Endothelial cell of umbilical vein (primary cell): ENCODE results near the gene ESPNL. TPM values are rescaled to one million over a fixed set of nuclear protein-coding genes. Genes with fewer than 3 reads are reported as not detected.
A peak's percentile ranks its signal among the peaks of the same experiment; 100 is the strongest.

Experiments used
- BruUV-seq: library from RNA; stranded (reverse); fragments of 400-500 nt; replicated peaks from 2 replicates; lab custom pipeline; 2021; lab: Mats Ljungman, UMichigan
- CTCF ChIA-PET: fragments of 300-600, 350-600 bp; sonication (Branson Sonifier 250); formaldehyde crosslinking; loops from one replicate; lab custom pipeline; 2021; ENCODE audit warnings: antibody characterized with exemption, inconsistent platforms; lab: Charles Lee
- POLR2A ChIA-PET: fragments of 300-600, 350-600 bp; sonication (Branson Sonifier 250); formaldehyde crosslinking; loops from one replicate; lab custom pipeline; 2021; ENCODE audit warnings: antibody characterized with exemption, inconsistent platforms; lab: Charles Lee
- DNase-seq: peaks from one replicate; pipeline ENCODE4 v3.0.0-alpha.2; 2011; ENCODE audit warnings: low read depth, low spot score
- FAIRE-seq: peaks from 2 replicates; lab custom pipeline; 2011; peaks lifted over from hg19 to GRCh38; lab: Jason Lieb, UNC
- H2AFZ ChIP-seq: 2 replicates; pipeline ENCODE4 v1.6.0; 2012; ENCODE audit warnings: low read depth, low read length, control low read depth, inconsistent platforms
- H3K27ac ChIP-seq: 2 replicates; pipeline ENCODE4 v1.5.1; 2011; ENCODE audit warnings: low read depth, mild to moderate bottlenecking, control low read depth, low read length, moderate library complexity; ENCODE audit not compliant: insufficient read depth
- H3K27me3 ChIP-seq, 2 experiments: 2 replicates each; pipeline versions ENCODE4 v1.6.0 to v1.6.1; 2011; ENCODE audit warnings: low read length in 2 of 2, mixed read lengths in 1 of 2; ENCODE audit not compliant: control insufficient read depth in 2 of 2, insufficient read depth in 2 of 2
- H3K36me3 ChIP-seq, 2 experiments: 2 replicates in 1 of 2; 3 replicates in 1 of 2; pipeline ENCODE4 v1.5.1; 2011; ENCODE audit warnings: low read length in 2 of 2, mild to moderate bottlenecking in 1 of 2, moderate library complexity in 1 of 2; ENCODE audit not compliant: control insufficient read depth in 2 of 2, insufficient read depth in 2 of 2; ENCODE audit errors: extremely low read depth in 1 of 2
- H3K4me1 ChIP-seq: 3 replicates; pipeline ENCODE4 v1.5.1; 2011; ENCODE audit warnings: mild to moderate bottlenecking, low read length; ENCODE audit not compliant: control insufficient read depth, insufficient read depth; ENCODE audit errors: extremely low read depth
- H3K4me2 ChIP-seq: 2 replicates; pipeline ENCODE4 v1.6.1; 2011; ENCODE audit warnings: low read length, control low read depth, mixed read lengths; ENCODE audit not compliant: insufficient read depth
- H3K4me3 ChIP-seq, 3 experiments: fragments of 200-600 bp in 1 of 3; sonication (generic), shearing (Covaris generic) in 1 of 3; replicated peaks in 1 of 3; 2 replicates each; pipeline ENCODE4 v1.5.1; 2011 to 2016; ENCODE audit warnings: control low read depth in 3 of 3, low read length in 3 of 3, mild to moderate bottlenecking in 2 of 3, inconsistent platforms in 1 of 3, low read depth in 1 of 3, moderate library complexity in 1 of 3; ENCODE audit not compliant: insufficient read depth in 1 of 3
- H3K79me2 ChIP-seq: 2 replicates; pipeline ENCODE4 v1.6.0; 2012; ENCODE audit warnings: low read length, inconsistent platforms; ENCODE audit not compliant: control insufficient read depth, insufficient read depth
- H3K9ac ChIP-seq: replicated peaks from 2 replicates; pipeline ENCODE3; 2011; ENCODE audit warnings: low read length, control low read depth; ENCODE audit not compliant: insufficient read depth; ENCODE audit errors: extremely low read depth
- H3K9me1 ChIP-seq: replicated peaks from 3 replicates; pipeline ENCODE4 v1.6.0; 2011; ENCODE audit warnings: mild to moderate bottlenecking, low read length; ENCODE audit not compliant: control insufficient read depth, insufficient read depth; ENCODE audit errors: extremely low read depth
- H3K9me3 ChIP-seq: replicated peaks from 2 replicates; pipeline ENCODE4 v1.5.1; 2012; ENCODE audit warnings: low read length, inconsistent platforms; ENCODE audit not compliant: control insufficient read depth, insufficient read depth
- H4K20me1 ChIP-seq: replicated peaks from 2 replicates; pipeline ENCODE3; 2011; ENCODE audit warnings: mild to moderate bottlenecking, low read length; ENCODE audit not compliant: control insufficient read depth, insufficient read depth; ENCODE audit errors: extremely low read depth
- EZH2 ChIP-seq: IDR thresholded peaks from 2 replicates; pipeline ENCODE4 v1.6.1; 2012; ENCODE audit warnings: borderline replicate concordance, low read depth, mild to moderate bottlenecking, moderate library complexity, low read length, inconsistent platforms; ENCODE audit not compliant: severe bottlenecking
- FOS ChIP-seq: IDR thresholded peaks from 2 replicates; pipeline ENCODE4 v1.6.1; 2011; ENCODE audit warnings: mild to moderate bottlenecking, low read length, moderate library complexity, borderline replicate concordance; ENCODE audit not compliant: insufficient read depth
- GATA2 ChIP-seq: IDR thresholded peaks from 2 replicates; pipeline ENCODE4 v1.7.0; 2011; ENCODE audit warnings: low read depth, mild to moderate bottlenecking, moderate library complexity, mixed read lengths, low read length; ENCODE audit not compliant: insufficient read length, insufficient read depth
- JUN ChIP-seq: IDR thresholded peaks from 2 replicates; pipeline ENCODE4 v1.6.1; 2011; ENCODE audit warnings: borderline replicate concordance, low read depth; ENCODE audit not compliant: insufficient read length, insufficient read depth
- MYC ChIP-seq: IDR thresholded peaks from one replicate; pipeline ENCODE4 v1.6.1; 2011; ENCODE audit warnings: mild to moderate bottlenecking, low read depth, low read length
- POLR2A ChIP-seq: IDR thresholded peaks from 2 replicates; pipeline ENCODE4 v1.6.1; 2012; ENCODE audit warnings: low read depth, mild to moderate bottlenecking, control low read depth, low read length
- POLR2AphosphoS5 ChIP-seq: IDR thresholded peaks from 2 replicates; pipeline ENCODE4 v1.6.1; 2012; ENCODE audit warnings: low read depth, mild to moderate bottlenecking, control low read depth, low read length, moderate library complexity; ENCODE audit not compliant: insufficient read depth
- dilution Hi-C: fragments of 300-500 bp; cut with MboI; formaldehyde crosslinking; loops from one replicate; pipeline ENCODE4 v1.15.0; 2019; ENCODE audit warnings: low sequenced_read_pairs; ENCODE audit not compliant: extremely low pct_ligation_motif_present
- intact Hi-C: fragments of 100-400 bp; cut with micrococcal nuclease; formaldehyde crosslinking; loops from one replicate; pipeline ENCODE4 v1.10.0; 2022
- polyA plus RNA-seq, 4 experiments: library from polyadenylated mRNA; depleted of rRNA in 3 of 4; stranded (reverse) in 3 of 4; unstranded in 1 of 4; fragments of >200 nt; gene quantifications; 2 replicates each; pipeline versions ENCODE4 v1.2.1 to v1.2.3, GENCODE V29; 2011 to 2012; ENCODE audit warnings: missing spikeins in 1 of 4
- total RNA-seq: library from RNA; stranded (reverse); gene quantifications from 2 replicates; pipeline ENCODE4 v1.2.3, GENCODE V29; 2021
- TF ChIP-seq, protein P1 (sequence below), 2 donors: IDR thresholded peaks; 1 replicate in 1 of 2; 2 replicates in 1 of 2; pipeline ENCODE4 v1.5.1; 2011; ENCODE audit warnings: low read length in 2 of 2, mild to moderate bottlenecking in 2 of 2, moderate library complexity in 2 of 2, control low read depth in 1 of 2, inconsistent platforms in 1 of 2, low read depth in 1 of 2; ENCODE audit not compliant: insufficient read depth in 1 of 2; ENCODE audit errors: extremely low read depth in 1 of 2
- TF ChIP-seq, protein P2 (sequence below): IDR thresholded peaks from 2 replicates; pipeline ENCODE4 v1.6.1; 2011; ENCODE audit not compliant: insufficient read depth, insufficient read length

ESPNL gene
- total and polyA plus RNA-seq, 2 donors (not counting 3 experiments of a cell fraction or from before 2014, with no cell fraction given), result not detected

DNA sequence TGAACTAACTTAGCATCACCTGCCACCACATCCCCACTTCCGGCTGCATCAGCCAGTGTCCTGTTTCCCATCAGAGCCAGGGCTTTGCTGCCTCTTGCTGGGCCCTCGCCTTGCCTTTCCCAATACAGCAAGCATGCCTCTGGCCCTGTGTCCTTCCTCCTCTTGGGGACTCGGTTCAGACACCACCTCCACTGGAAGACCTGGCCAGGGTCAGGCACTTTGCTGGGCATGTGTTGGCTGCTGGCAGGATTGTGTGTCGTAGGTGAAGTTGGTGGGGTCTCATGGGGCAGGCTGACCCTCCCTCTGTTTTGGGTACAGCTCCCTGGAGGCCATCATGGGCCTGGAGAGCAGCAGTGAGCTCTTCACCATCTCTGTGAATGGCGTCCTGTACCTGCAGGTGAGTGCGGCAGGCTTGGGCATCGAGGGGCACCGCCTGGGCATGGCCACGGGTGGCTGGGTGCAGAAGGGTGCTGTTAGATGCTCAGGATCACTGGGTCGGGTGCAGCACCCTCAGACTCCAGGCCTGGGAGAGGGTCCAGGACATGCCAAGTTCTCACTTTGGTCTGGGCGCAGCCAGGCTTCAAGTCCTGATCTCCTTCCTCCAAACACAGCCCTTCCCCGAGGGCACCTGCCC is 65.3 kb downstream of the ESPNL start:
- dilution Hi-C loops (no loop called here), intact Hi-C loops (no loop called here)
- Histone ChIP-seq H2AFZ (no peak overlapping the region), H3K9me1 (no peaks in the 10 kb centered on the region), H3K27me3 (peaks cover 1 to 13% of the 10 kb centered on the region in 2 experiments), H3K4me2 (no peak overlapping the region), H3K9ac (no peak overlapping the region), H3K9me3 (no peaks in the 10 kb centered on the region), H3K4me3 (no peak overlapping the region), H3K79me2 (no peaks in the 10 kb centered on the region), H4K20me1 (no peaks in the 10 kb centered on the region), H3K27ac (no peak overlapping the region), H3K4me1 (peaks cover 20% of the 10 kb centered on the region), H3K36me3 (peaks cover 1 to 9% of the 10 kb centered on the region in 2 experiments)
- no peak for TF ChIP-seq POLR2AphosphoS5
- TF ChIP-seq JUN, result no peak
- TF ChIP-seq POLR2A, result no peak
- no peak for TF ChIP-seq EZH2
- TF ChIP-seq GATA2, result no peak
- TF ChIP-seq, protein P1, sequence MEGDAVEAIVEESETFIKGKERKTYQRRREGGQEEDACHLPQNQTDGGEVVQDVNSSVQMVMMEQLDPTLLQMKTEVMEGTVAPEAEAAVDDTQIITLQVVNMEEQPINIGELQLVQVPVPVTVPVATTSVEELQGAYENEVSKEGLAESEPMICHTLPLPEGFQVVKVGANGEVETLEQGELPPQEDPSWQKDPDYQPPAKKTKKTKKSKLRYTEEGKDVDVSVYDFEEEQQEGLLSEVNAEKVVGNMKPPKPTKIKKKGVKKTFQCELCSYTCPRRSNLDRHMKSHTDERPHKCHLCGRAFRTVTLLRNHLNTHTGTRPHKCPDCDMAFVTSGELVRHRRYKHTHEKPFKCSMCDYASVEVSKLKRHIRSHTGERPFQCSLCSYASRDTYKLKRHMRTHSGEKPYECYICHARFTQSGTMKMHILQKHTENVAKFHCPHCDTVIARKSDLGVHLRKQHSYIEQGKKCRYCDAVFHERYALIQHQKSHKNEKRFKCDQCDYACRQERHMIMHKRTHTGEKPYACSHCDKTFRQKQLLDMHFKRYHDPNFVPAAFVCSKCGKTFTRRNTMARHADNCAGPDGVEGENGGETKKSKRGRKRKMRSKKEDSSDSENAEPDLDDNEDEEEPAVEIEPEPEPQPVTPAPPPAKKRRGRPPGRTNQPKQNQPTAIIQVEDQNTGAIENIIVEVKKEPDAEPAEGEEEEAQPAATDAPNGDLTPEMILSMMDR (IDR thresholded peaks at IDR 0.05; ENCODE audit: extremely low read depth in 1 of 2, insufficient read depth in 1 of 2, low read depth in 1 of 2, low read length in 2 of 2), result no peak
- no peak for TF ChIP-seq FOS
- TF ChIP-seq, protein P2, sequence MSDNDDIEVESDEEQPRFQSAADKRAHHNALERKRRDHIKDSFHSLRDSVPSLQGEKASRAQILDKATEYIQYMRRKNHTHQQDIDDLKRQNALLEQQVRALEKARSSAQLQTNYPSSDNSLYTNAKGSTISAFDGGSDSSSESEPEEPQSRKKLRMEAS, result no peak
- no peak for TF ChIP-seq MYC
- ChIA-PET CTCF (no interaction called here), POLR2A (no interaction called here)
- FAIRE-seq, result peak; percentile 18
- no TSS peak for BruUV-seq
- no peak for DNase-seq
